Measurements from ENCODE around the gene PHAF1.

DNA sequence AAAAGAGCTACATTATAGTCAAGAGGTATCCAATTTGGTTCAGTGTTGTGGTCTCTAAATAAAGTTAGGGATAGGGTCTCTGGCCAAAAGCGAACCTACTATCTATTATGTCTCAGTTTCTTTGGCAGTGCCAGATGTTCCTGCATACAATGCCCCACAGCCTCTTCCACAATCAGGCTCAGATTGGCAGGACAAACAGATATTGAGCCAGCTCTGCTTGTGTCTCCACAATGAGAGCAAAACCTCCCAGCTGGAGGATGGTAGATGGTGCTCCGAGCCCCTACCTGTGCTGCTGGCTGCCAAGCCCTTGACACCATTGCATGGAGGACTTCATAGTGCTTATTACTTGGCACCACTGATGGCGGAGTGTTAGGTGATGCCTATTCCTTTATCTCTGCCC is 19.7 kb downstream of the PHAF1 start:
- TF ChIP-seq CTCF (IDR thresholded peaks at IDR 0.05) (no peak), ZFX (IDR thresholded peaks at IDR 0.05; ENCODE audit: borderline replicate concordance) (no peak)
